Measurements from ENCODE around the gene WASF2. TPM values are rescaled to one million over a fixed set of nuclear protein-coding genes. Genes with fewer than 3 reads are reported as not detected.
"Not testable (repeated sequence)": the region's sequence is repeated elsewhere in the genome, so short reads cannot be mapped to it uniquely, and the experiment has no call there.

Gene WASF2
- total RNA-seq, 2 experiments from 2014 or later: 108 to 111 TPM

- Mint-ChIP-seq H3K9me3 (no peaks in the 10 kb centered on the region), H3K36me3 (ENCODE audit: low read depth) (no peaks in the 10 kb centered on the region), H3K27ac (no peak overlapping the region), H3K4me3 (no peak overlapping the region), H3K4me1 (ENCODE audit: low read depth) (peaks cover 10% of the 10 kb centered on the region), H3K27me3 (no peaks in the 10 kb centered on the region)
- intact Hi-C loops (cut with micrococcal nuclease): no loop called here
- DNase-seq: no peak
- ATAC-seq: no peak
- POLR2A ChIA-PET: interaction anchor here (0.8 to 1.4 kb wide), 3 partner anchors 14 to 16 kb away, joined by 3 to 6 read pairs (median 3); partner anchors contain the start of gene WASF2
- CTCF ChIA-PET: no interaction called here
- no peak for TF ChIP-seq CTCF (IDR thresholded peaks at IDR 0.05)
These were observed 14.8 kb upstream of the WASF2 start for GRCh38 chr1:27504588-27505419.

GRCh38 chr1:27503844-27504587, 14.0 kb upstream of the WASF2 start:
- CTCF ChIA-PET: no interaction called here
- POLR2A ChIA-PET: interaction anchor here (1.2 kb wide), 1 partner anchor 13 kb away, joined by 3 read pairs; no protein-coding TSS in a partner anchor
- no peak for TF ChIP-seq CTCF (IDR thresholded peaks at IDR 0.05)
- no peaks in the 10 kb centered on the region for H3K9me3 Mint-ChIP-seq
- H3K4me1 Mint-ChIP-seq (ENCODE audit: low read depth): peaks cover 6% of the 10 kb centered on the region
- DNase-seq (no peak), ATAC-seq (no peak)
- intact Hi-C loops (cut with micrococcal nuclease): no loop called here
- H3K27ac Mint-ChIP-seq: no peak overlapping the region
- no peaks in the 10 kb centered on the region for H3K27me3 Mint-ChIP-seq
- H3K36me3 Mint-ChIP-seq (ENCODE audit: low read depth): no peaks in the 10 kb centered on the region
- no peak overlapping the region for H3K4me3 Mint-ChIP-seq

- no peak for DNase-seq
- TF ChIP-seq CTCF (IDR thresholded peaks at IDR 0.05): no peak
- H3K27ac Mint-ChIP-seq: no peak overlapping the region
- no peaks in the 10 kb centered on the region for H3K27me3 Mint-ChIP-seq
- no peaks in the 10 kb centered on the region for H3K9me3 Mint-ChIP-seq
- CTCF ChIA-PET: interaction anchor here (0.8 kb wide), 1 partner anchor 160 kb away, joined by 3 read pairs; no protein-coding TSS in a partner anchor
- H3K4me3 Mint-ChIP-seq: no peak overlapping the region
- peaks cover 2% of the 10 kb centered on the region for H3K4me1 Mint-ChIP-seq (ENCODE audit: low read depth)
- no peak for ATAC-seq
- intact Hi-C loops (cut with micrococcal nuclease): no loop called here
- no peaks in the 10 kb centered on the region for H3K36me3 Mint-ChIP-seq (ENCODE audit: low read depth)
- POLR2A ChIA-PET: interaction anchor here (0.8 kb wide), 1 partner anchor 13 kb away, joined by 3 read pairs; the partner anchor contains the start of gene WASF2
These were observed 13.1 kb upstream of the WASF2 start for GRCh38 chr1:27503033-27503432.

GRCh38 chr1:27501159-27501558, 11.2 kb upstream of the WASF2 start:
- H3K9me3 Mint-ChIP-seq; H3K36me3 Mint-ChIP-seq (ENCODE audit: low read depth); H3K27ac Mint-ChIP-seq; ATAC-seq; POLR2A ChIA-PET; H3K4me1 Mint-ChIP-seq (ENCODE audit: low read depth); DNase-seq; H3K4me3 Mint-ChIP-seq; intact Hi-C loops (cut with micrococcal nuclease); CTCF ChIA-PET; H3K27me3 Mint-ChIP-seq: not testable (repeated sequence)

GRCh38 chr1:27499142-27499541, 9.2 kb upstream of the WASF2 start:
- Mint-ChIP-seq H3K4me3 (no peak overlapping the region), H3K27ac (no peak overlapping the region), H3K36me3 (ENCODE audit: low read depth) (no peaks in the 10 kb centered on the region), H3K27me3 (no peaks in the 10 kb centered on the region), H3K4me1 (ENCODE audit: low read depth) (no peaks in the 10 kb centered on the region), H3K9me3 (no peaks in the 10 kb centered on the region)
- intact Hi-C loops (cut with micrococcal nuclease): no loop called here
- ATAC-seq (no peak), DNase-seq (no peak)
- CTCF ChIA-PET: no interaction called here
- POLR2A ChIA-PET: no interaction called here
- no peak for TF ChIP-seq CTCF (IDR thresholded peaks at IDR 0.05)

Measured in activated CD8-positive, alpha-beta T cell treated with anti-CD3 and anti-CD28 coated beads for 36 hours (primary cell).